AML-193 (cell line): ENCODE measurements around the gene PACSIN2.
A peak's percentile ranks its signal among the peaks of the same experiment; 100 is the strongest.
"Not testable (repeated sequence)": the region's sequence is repeated elsewhere in the genome, so short reads cannot be mapped to it uniquely, and the experiment has no call there.

Experiments
- DNase-seq, 2 experiments: peaks; one replicate each; lab custom pipeline; 2025; lab: John Stamatoyannopoulos, UW

PACSIN2 gene

GRCh38 chr22:43011079-43011478 lies 3.9 kb downstream of the PACSIN2 start:
- DNase-seq: no peak

- no peak for DNase-seq
Observed at GRCh38 chr22:43009444-43009843, 5.5 kb downstream of the PACSIN2 start.

- DNase-seq: no peak
Observed at GRCh38 chr22:43008921-43009320, 6.0 kb downstream of the PACSIN2 start.

- DNase-seq: no peak
Observed at GRCh38 chr22:43008509-43008908, 6.4 kb downstream of the PACSIN2 start.

GRCh38 chr22:43007519-43008102 lies 7.3 kb downstream of the PACSIN2 start:
- no peak for DNase-seq

GRCh38 chr22:43006753-43007152 lies 8.2 kb downstream of the PACSIN2 start:
- no peak for DNase-seq

- DNase-seq: no peak
Observed at GRCh38 chr22:43006016-43006505, 8.9 kb downstream of the PACSIN2 start.

GRCh38 chr22:43005106-43005505 lies 9.8 kb downstream of the PACSIN2 start:
- no peak for DNase-seq

GRCh38 chr22:43004362-43005035 lies 10.4 kb downstream of the PACSIN2 start:
- no peak for DNase-seq

- no peak for DNase-seq
Observed at GRCh38 chr22:43002202-43002586, 12.8 kb downstream of the PACSIN2 start.

- peak in 1 of 2 experiments; percentile 5 for DNase-seq
Observed at GRCh38 chr22:43001271-43002201, 13.4 kb downstream of the PACSIN2 start.

- no peak for DNase-seq
Observed at GRCh38 chr22:43000441-43001175, 14.3 kb downstream of the PACSIN2 start.

- no peak for DNase-seq
Observed at GRCh38 chr22:42997582-42998090, 17.3 kb downstream of the PACSIN2 start.

- no peak for DNase-seq
Observed at GRCh38 chr22:42996646-42997365, 18.1 kb downstream of the PACSIN2 start.

GRCh38 chr22:42995654-42996053 lies 19.3 kb downstream of the PACSIN2 start:
- DNase-seq: not testable (repeated sequence)

GRCh38 chr22:42994917-42995562 lies 19.9 kb downstream of the PACSIN2 start:
- DNase-seq: peak; percentile 96

- no peak for DNase-seq
Observed at GRCh38 chr22:42994276-42994916, 20.6 kb downstream of the PACSIN2 start.

GRCh38 chr22:42993651-42994275 lies 21.2 kb downstream of the PACSIN2 start:
- DNase-seq: peak; percentile 56 to 58

GRCh38 chr22:42992886-42993479 lies 22.0 kb downstream of the PACSIN2 start:
- no peak for DNase-seq
